Activated CD4-positive, alpha-beta T cell treated with anti-CD3 and anti-CD28 coated beads, Interleukin-2, amount 10 ng/mL, durations not matched to agents 7 days and 5 days (primary cell): Measurements from ENCODE around the gene OR51D1. TPM values are rescaled to one million over a fixed set of nuclear protein-coding genes. Genes with fewer than 3 reads are reported as not detected.
A peak's percentile ranks its signal among the peaks of the same experiment; 100 is the strongest.

Source experiments
- CTCF ChIA-PET: fragments of 350-600 bp; sonication (Branson Sonifier 250); formaldehyde crosslinking; loops from one replicate; lab custom pipeline; 2021; ENCODE audit warnings: antibody characterized with exemption; lab: Charles Lee
- POLR2A ChIA-PET: fragments of 350-600 bp; sonication (Branson Sonifier 250); formaldehyde crosslinking; loops from one replicate; lab custom pipeline; 2021; ENCODE audit warnings: antibody characterized with exemption; lab: Charles Lee
- DNase-seq: peaks from one replicate; pipeline ENCODE4 v3.0.0-alpha.2; 2020
- H3K27ac Mint-ChIP-seq: one replicate; pipeline ENCODE4 v1.8.0; 2021; ENCODE audit warnings: mild to moderate bottlenecking, moderate library complexity, mixed read lengths
- H3K27me3 Mint-ChIP-seq: one replicate; pipeline ENCODE4 v1.8.0; 2021; ENCODE audit warnings: mixed read lengths
- H3K36me3 Mint-ChIP-seq: one replicate; pipeline ENCODE4 v1.8.0; 2021; ENCODE audit warnings: low read depth, mixed read lengths
- H3K4me1 Mint-ChIP-seq: one replicate; pipeline ENCODE4 v1.8.0; 2021; ENCODE audit warnings: mixed read lengths
- H3K4me3 Mint-ChIP-seq: one replicate; pipeline ENCODE4 v1.8.0; 2021; ENCODE audit warnings: mild to moderate bottlenecking, moderate library complexity, mixed read lengths
- H3K9me3 Mint-ChIP-seq: one replicate; pipeline ENCODE4 v1.8.0; 2021; ENCODE audit warnings: mixed read lengths
- total RNA-seq, 2 experiments: library from RNA; stranded (reverse); gene quantifications; one replicate each; pipeline ENCODE4 v1.2.3, GENCODE V29; 2021

OR51D1 gene
- total RNA-seq, 2 experiments from 2014 or later, result not detected

GRCh38 chr11:4626207-4627099 is 10.8 kb upstream of the OR51D1 start:
- Mint-ChIP-seq H3K36me3 (no peaks in the 10 kb centered on the region), H3K4me1 (no peaks in the 10 kb centered on the region), H3K9me3 (peaks cover 4% of the 10 kb centered on the region), H3K4me3 (no peak overlapping the region), H3K27me3 (peaks cover 36% of the 10 kb centered on the region), H3K27ac (no peak overlapping the region)
- ChIA-PET POLR2A (no interaction called here), CTCF (interaction anchor here (1.4 kb wide), 1 partner anchor 11 kb away, joined by 5 read pairs; the partner anchor contains the start of gene OR51D1)
- peak; percentile 83 for DNase-seq

DNA sequence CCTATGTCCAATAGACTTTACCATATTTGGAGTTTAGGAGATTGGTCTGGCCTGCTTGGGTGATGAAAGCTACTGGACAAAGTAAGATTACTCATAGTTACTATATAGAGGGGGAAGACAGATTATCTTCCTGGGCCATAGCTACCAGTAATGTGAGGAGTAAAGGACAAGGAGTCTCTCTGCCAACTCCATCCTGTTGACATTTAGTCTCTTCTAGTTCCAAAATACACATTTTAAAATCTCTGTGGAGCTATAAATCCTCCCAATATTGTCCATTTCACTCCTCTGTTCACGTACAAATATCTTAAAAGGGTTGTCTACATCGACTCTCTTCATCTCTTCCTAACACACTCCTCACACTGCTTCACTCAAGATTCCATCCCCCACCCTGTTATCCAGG is 1.1 kb upstream of the OR51D1 start:
- H3K9me3 Mint-ChIP-seq, result no peaks in the 10 kb centered on the region
- DNase-seq, result no peak
- H3K27ac Mint-ChIP-seq, result no peak overlapping the region
- peaks cover 13% of the 10 kb centered on the region for H3K27me3 Mint-ChIP-seq
- CTCF ChIA-PET, result interaction anchor here (0.8 to 1.7 kb wide), 5 partner anchors 8 to 162 kb away, joined by 3 to 6 read pairs (median 4); no protein-coding TSS in a partner anchor
- no peak overlapping the region for H3K4me3 Mint-ChIP-seq
- POLR2A ChIA-PET, result no interaction called here
- no peaks in the 10 kb centered on the region for H3K36me3 Mint-ChIP-seq
- H3K4me1 Mint-ChIP-seq, result no peaks in the 10 kb centered on the region

DNA sequence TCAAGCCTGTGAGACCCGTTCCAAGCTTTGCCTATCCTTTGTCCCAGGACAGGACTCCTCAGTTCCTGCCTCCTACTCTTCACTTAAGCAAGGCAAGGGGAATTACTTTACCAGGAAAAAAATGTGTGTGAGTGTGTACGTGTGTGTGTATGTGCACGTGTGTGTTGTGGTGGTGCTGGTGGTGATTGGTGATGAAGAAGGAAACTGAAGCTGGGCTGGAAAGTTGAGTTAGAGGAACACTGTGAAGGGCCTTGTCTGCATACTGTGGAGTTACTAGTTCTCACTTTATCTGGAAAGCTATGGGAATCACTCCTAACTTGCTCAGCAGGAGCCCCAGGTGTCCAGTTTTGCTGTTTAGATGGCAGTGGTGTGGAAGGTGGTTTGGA is 378 bp downstream of the OR51D1 start:
- H3K4me3 Mint-ChIP-seq, result no peak overlapping the region
- no peak for DNase-seq
- ChIA-PET POLR2A (no interaction called here), CTCF (interaction anchor here (0.9 to 1.2 kb wide), 2 partner anchors 11 to 53 kb away, joined by 3 to 5 read pairs; no protein-coding TSS in a partner anchor)
- H3K4me1 Mint-ChIP-seq, result no peaks in the 10 kb centered on the region
- peaks cover 1% of the 10 kb centered on the region for H3K27me3 Mint-ChIP-seq
- no peak overlapping the region for H3K27ac Mint-ChIP-seq
- no peaks in the 10 kb centered on the region for H3K36me3 Mint-ChIP-seq
- no peaks in the 10 kb centered on the region for H3K9me3 Mint-ChIP-seq

DNA sequence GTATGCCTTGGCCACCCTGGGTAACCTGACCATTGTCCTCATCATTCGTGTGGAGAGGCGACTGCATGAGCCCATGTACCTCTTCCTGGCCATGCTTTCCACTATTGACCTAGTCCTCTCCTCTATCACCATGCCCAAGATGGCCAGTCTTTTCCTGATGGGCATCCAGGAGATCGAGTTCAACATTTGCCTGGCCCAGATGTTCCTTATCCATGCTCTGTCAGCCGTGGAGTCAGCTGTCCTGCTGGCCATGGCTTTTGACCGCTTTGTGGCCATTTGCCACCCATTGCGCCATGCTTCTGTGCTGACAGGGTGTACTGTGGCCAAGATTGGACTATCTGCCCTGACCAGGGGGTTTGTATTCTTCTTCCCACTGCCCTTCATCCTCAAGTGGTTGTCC is 2.7 kb downstream of the OR51D1 start:
- Mint-ChIP-seq H3K4me3 (no peak overlapping the region), H3K27ac (no peak overlapping the region), H3K27me3 (peaks cover 6% of the 10 kb centered on the region), H3K36me3 (no peaks in the 10 kb centered on the region), H3K9me3 (no peaks in the 10 kb centered on the region), H3K4me1 (no peaks in the 10 kb centered on the region)
- DNase-seq, result no peak
- CTCF ChIA-PET, result no interaction called here
- POLR2A ChIA-PET, result no interaction called here

DNA sequence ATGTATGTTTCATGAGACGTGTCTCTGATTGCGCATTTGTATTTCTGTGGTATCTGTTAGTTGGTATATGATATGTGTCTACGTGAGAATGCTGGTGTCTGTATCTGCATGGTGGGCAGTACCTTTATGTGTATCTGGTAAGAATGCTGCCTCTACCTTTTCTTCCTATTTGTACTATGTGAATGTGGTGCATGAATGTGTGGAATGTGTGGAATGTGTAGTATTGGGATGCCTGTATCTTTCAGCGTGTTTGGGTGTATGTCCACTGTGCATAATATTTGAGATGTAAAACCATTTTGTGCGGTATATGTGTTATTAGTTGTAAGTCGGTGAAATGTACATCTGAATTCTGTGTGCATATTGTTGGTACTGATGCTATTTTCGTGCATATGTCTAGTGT is 4.2 kb downstream of the OR51D1 start:
- no peaks in the 10 kb centered on the region for H3K9me3 Mint-ChIP-seq
- peaks cover 6% of the 10 kb centered on the region for H3K27me3 Mint-ChIP-seq
- no peak overlapping the region for H3K4me3 Mint-ChIP-seq
- POLR2A ChIA-PET, result no interaction called here
- no peak overlapping the region for H3K27ac Mint-ChIP-seq
- CTCF ChIA-PET, result no interaction called here
- no peaks in the 10 kb centered on the region for H3K4me1 Mint-ChIP-seq
- H3K36me3 Mint-ChIP-seq, result no peaks in the 10 kb centered on the region
- DNase-seq, result no peak

- Mint-ChIP-seq H3K9me3 (no peaks in the 10 kb centered on the region), H3K36me3 (no peaks in the 10 kb centered on the region), H3K4me1 (no peaks in the 10 kb centered on the region), H3K27ac (no peak overlapping the region), H3K27me3 (peaks cover 6% of the 10 kb centered on the region), H3K4me3 (no peak overlapping the region)
- ChIA-PET CTCF (no interaction called here), POLR2A (no interaction called here)
- no peak for DNase-seq
Observed at GRCh38 chr11:4642043-4642442, 4.8 kb downstream of the OR51D1 start.

DNA sequence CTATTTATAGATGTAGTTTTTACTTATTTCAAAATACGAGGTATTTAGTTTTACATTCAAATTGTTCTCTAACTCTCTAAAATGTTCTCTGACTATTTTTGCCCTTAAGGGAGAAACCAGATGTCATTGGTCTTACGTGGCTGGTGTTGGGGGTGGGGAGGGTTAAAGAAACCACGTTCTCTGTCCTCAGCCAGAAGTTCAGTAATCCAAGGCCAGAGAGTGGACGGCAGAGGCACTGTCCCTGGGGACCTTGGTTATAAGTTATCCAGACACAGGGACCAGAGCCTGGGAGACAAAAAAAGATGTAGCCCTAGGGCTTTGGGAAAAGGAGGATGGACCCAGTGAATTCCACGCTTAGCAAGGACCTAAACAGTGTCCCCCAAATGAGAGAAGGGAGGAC is 5.8 kb downstream of the OR51D1 start:
- no peaks in the 10 kb centered on the region for H3K4me1 Mint-ChIP-seq
- H3K9me3 Mint-ChIP-seq, result no peaks in the 10 kb centered on the region
- no peak overlapping the region for H3K4me3 Mint-ChIP-seq
- POLR2A ChIA-PET, result no interaction called here
- no peak overlapping the region for H3K27ac Mint-ChIP-seq
- H3K27me3 Mint-ChIP-seq, result peaks cover 6% of the 10 kb centered on the region
- H3K36me3 Mint-ChIP-seq, result no peaks in the 10 kb centered on the region
- no peak for DNase-seq
- CTCF ChIA-PET, result no interaction called here

- Mint-ChIP-seq H3K9me3 (no peaks in the 10 kb centered on the region), H3K4me3 (no peak within 1 kb of the TSS), H3K36me3 (no peaks in the 10 kb centered on the region), H3K27ac (no peak within 1 kb of the TSS), H3K4me1 (no peaks in the 10 kb centered on the region), H3K27me3 (peaks cover 8% of the 10 kb centered on the region)
- DNase-seq, result no peak
- POLR2A ChIA-PET, result no interaction called here
- CTCF ChIA-PET, result no interaction called here
Observed at GRCh38 chr11:4643682-4644081, 6.4 kb downstream of the OR51D1 start, which contains the start of gene OR51E1. OR51E1 (plus strand) TSS chr11:4643982; CDS start chr11:4652527, 8,545 bp downstream.

DNA sequence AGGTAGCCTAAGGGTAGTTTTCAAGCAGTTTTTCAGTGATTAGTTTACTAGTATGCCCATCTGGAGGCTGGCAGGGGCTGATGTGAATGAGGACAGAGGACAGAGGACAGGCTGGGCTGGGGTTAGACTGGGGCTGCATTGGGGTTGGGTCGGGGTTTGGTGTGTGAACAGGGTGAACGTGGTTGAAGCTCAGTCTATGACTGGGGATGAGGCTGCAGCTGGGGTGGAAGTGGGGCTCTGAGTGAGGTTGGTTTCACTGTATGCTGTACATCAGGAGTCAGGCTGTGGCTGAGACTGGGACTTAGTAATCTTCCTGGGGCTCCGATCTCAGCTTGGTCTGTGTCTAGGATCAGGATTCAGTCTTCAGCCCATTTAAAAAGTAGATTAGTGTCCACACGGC is 7.0 kb downstream of the OR51D1 start:
- H3K27ac Mint-ChIP-seq, result no peak overlapping the region
- POLR2A ChIA-PET, result no interaction called here
- CTCF ChIA-PET, result no interaction called here
- no peaks in the 10 kb centered on the region for H3K9me3 Mint-ChIP-seq
- H3K27me3 Mint-ChIP-seq, result peaks cover 8% of the 10 kb centered on the region
- no peak for DNase-seq
- H3K4me1 Mint-ChIP-seq, result no peaks in the 10 kb centered on the region
- no peaks in the 10 kb centered on the region for H3K36me3 Mint-ChIP-seq
- H3K4me3 Mint-ChIP-seq, result no peak overlapping the region

GRCh38 chr11:4645974-4646373 is 8.7 kb downstream of the OR51D1 start:
- no peaks in the 10 kb centered on the region for H3K36me3 Mint-ChIP-seq
- no peak overlapping the region for H3K27ac Mint-ChIP-seq
- POLR2A ChIA-PET, result no interaction called here

DNA sequence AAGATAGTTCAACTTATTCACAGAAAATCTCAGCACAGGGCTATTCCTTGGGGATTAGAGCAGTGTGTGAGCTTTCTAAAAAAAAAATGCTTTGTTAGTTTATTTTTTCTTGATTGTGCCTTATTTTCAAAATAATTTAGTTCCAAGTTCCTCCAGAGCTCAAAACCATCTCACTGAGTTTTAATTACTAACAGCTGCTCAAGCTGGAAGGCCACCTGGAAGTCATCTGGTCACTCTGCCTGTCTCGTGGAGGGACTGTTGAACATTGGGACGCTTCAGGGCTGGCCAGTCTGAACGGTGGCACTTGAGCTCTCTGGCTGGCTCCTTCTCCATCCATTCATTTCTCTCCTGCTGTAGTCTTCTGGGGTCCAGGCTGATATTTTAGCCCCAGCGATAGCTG is 10.5 kb downstream of the OR51D1 start:
- Mint-ChIP-seq H3K4me3 (no peak overlapping the region), H3K4me1 (no peaks in the 10 kb centered on the region), H3K27me3 (peaks cover 13% of the 10 kb centered on the region), H3K9me3 (no peaks in the 10 kb centered on the region), H3K27ac (no peak overlapping the region), H3K36me3 (no peaks in the 10 kb centered on the region)
- CTCF ChIA-PET, result no interaction called here
- DNase-seq, result no peak
- POLR2A ChIA-PET, result no interaction called here

More at GRCh38 chr11:4645974-4646373, 8.7 kb downstream of the OR51D1 start:
- Mint-ChIP-seq H3K4me1 (no peaks in the 10 kb centered on the region), H3K4me3 (no peak overlapping the region), H3K27me3 (peaks cover 13% of the 10 kb centered on the region), H3K9me3 (no peaks in the 10 kb centered on the region)
- CTCF ChIA-PET, result no interaction called here
- no peak for DNase-seq

- CTCF ChIA-PET, result no interaction called here
- Mint-ChIP-seq H3K9me3 (no peaks in the 10 kb centered on the region), H3K27me3 (peaks cover 9% of the 10 kb centered on the region), H3K36me3 (no peaks in the 10 kb centered on the region), H3K4me1 (no peaks in the 10 kb centered on the region), H3K27ac (no peak overlapping the region), H3K4me3 (no peak overlapping the region)
- POLR2A ChIA-PET, result no interaction called here
- DNase-seq, result no peak
Observed at GRCh38 chr11:4654635-4655369, 17.5 kb downstream of the OR51D1 start.
